ENCODE data around the gene AQP12A.

GRCh38 chr2:240655931-240656886 lies 35.5 kb upstream of the AQP12A start:
- TF ChIP-seq CTCF (IDR thresholded peaks at IDR 0.05), result no peak
- no peak for TF ChIP-seq EZH2 (IDR thresholded peaks at IDR 0.05; ENCODE audit: borderline replicate concordance, insufficient read depth, low read depth, low read length, poor library complexity, severe bottlenecking)
